Left colon (tissue), 2 donors: ENCODE measurements around the gene RNF19B. TPM values are rescaled to one million over a fixed set of nuclear protein-coding genes. Genes with fewer than 3 reads are reported as not detected.

Source experiments
- ATAC-seq: fragments of 200-7000 bp; cut with Tn5 transposase; one replicate; pipeline ENCODE4 v1.9.1; 2020; ENCODE audit warnings: mild to moderate bottlenecking, moderate library complexity
- DNase-seq, 2 donors: peaks; one replicate each; pipeline ENCODE4 v3.0.0-alpha.2; 2020
- intact Hi-C, 2 donors: fragments of 100-400 bp; cut with DNase I in 1 of 2; cut with micrococcal nuclease in 1 of 2; formaldehyde crosslinking; loops; one replicate each; pipeline versions ENCODE4 v1.11.2 to v1.14.0; 2022; cut with DNase I, micrococcal nuclease
- total RNA-seq, 2 donors: library from RNA; stranded (reverse); fragmentation: NEBNext Ultra II Directional; extraction: Animal tissue kit (Norgen Biotek cat#: 25700); gene quantifications; one replicate each; pipeline ENCODE4 v1.2.1, GENCODE V29; 2021
- donor health status: DM: no; HTN: no; CAD: no.
- donor health status: DM: yes; HTN: yes; CAD: no.

RNF19B gene
- total RNA-seq, 2 donors from 2014 or later = 64.1 to 77.3 TPM

GRCh38 chr1:32897082-32898049, 67.2 kb downstream of the RNF19B start:
- ATAC-seq (no peak), DNase-seq (no peak)
- intact Hi-C loops = no loop called here

GRCh38 chr1:32896451-32896850, 68.2 kb downstream of the RNF19B start:
- no peak for ATAC-seq
- intact Hi-C loops = no loop called here
- no peak for DNase-seq

GRCh38 chr1:32895325-32896215, 69.0 kb downstream of the RNF19B start:
- ATAC-seq (no peak), DNase-seq (no peak)
- intact Hi-C loops = no loop called here

GRCh38 chr1:32894681-32895080, 69.9 kb downstream of the RNF19B start:
- intact Hi-C loops = no loop called here
- DNase-seq (no peak), ATAC-seq (no peak)

- intact Hi-C loops = no loop called here
- no peak for DNase-seq
Measured at GRCh38 chr1:32894019-32894600, 70.5 kb downstream of the RNF19B start.

GRCh38 chr1:32893198-32894018, 71.2 kb downstream of the RNF19B start:
- ATAC-seq = peak; percentile 76
- DNase-seq = peak; percentile 76 to 83
- intact Hi-C loops = no loop called here

More at GRCh38 chr1:32894019-32894600, 70.5 kb downstream of the RNF19B start:
- ATAC-seq = peak; percentile 9

- peak; percentile 58 for ATAC-seq
- intact Hi-C loops = no loop called here
- DNase-seq = peak; percentile 70 to 73
Measured at GRCh38 chr1:32892368-32893197, 72.0 kb downstream of the RNF19B start.

- no peak for DNase-seq
- intact Hi-C loops = no loop called here
- no peak for ATAC-seq
Measured at GRCh38 chr1:32891630-32892029, 73.0 kb downstream of the RNF19B start.

GRCh38 chr1:32891241-32891570, 73.4 kb downstream of the RNF19B start:
- no peak for ATAC-seq
- DNase-seq = no peak
- intact Hi-C loops = no loop called here

GRCh38 chr1:32890516-32891240, 73.9 kb downstream of the RNF19B start:
- no peak for ATAC-seq
- intact Hi-C loops = no loop called here
- DNase-seq = no peak

GRCh38 chr1:32889731-32890278, 74.8 kb downstream of the RNF19B start:
- no peak for ATAC-seq
- no peak for DNase-seq
- intact Hi-C loops = no loop called here

GRCh38 chr1:32888677-32889420, 75.8 kb downstream of the RNF19B start:
- intact Hi-C loops = no loop called here
- no peak for DNase-seq
- no peak for ATAC-seq

- DNase-seq = no peak
- intact Hi-C loops = no loop called here
- no peak for ATAC-seq
Measured at GRCh38 chr1:32888134-32888533, 76.5 kb downstream of the RNF19B start.

- ATAC-seq (no peak), DNase-seq (no peak)
- intact Hi-C loops = no loop called here
Measured at GRCh38 chr1:32887623-32888022, 77.0 kb downstream of the RNF19B start.

- intact Hi-C loops = no loop called here
- no peak for ATAC-seq
- no peak for DNase-seq
Measured at GRCh38 chr1:32886828-32887414, 77.7 kb downstream of the RNF19B start.
